GM18517 (cell line): Measurements from ENCODE around the gene PNPLA1.
A peak's percentile ranks its signal among the peaks of the same experiment; 100 is the strongest.

Experiments used
- ATAC-seq: cut with Tn5 transposase; IDR thresholded peaks from one replicate; pipeline ENCODE4 v1.9.1; 2021; ENCODE audit warnings: mild to moderate bottlenecking, moderate library complexity; ENCODE audit not compliant: unreplicated experiment

PNPLA1 gene

GRCh38 chr6:36284359-36284758 lies 14.5 kb downstream of the PNPLA1 start:
- no peak for ATAC-seq

DNA sequence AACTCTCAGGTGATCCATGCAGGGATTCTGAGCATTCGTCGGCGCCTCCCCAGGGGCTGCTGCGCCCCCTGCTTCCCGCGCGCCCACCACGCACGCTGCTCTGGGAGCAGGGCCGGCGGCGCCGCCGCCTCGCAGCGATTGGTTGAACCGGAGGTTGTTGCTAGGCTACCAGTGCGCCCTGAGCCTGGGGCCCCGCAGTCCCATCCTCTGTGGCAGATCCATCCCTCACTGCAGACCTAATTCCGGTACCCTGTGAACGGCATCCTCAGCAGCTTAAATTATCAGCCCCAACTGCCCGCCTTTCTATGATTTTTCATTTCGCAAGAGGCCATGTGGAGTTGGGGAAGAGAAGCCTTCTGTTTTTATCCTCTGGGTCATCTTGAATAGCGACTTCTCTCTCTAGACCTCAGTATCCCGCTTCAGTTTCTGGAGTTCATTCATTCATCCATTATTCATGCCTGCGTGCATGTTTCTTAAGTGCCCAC lies 15.4 kb downstream of the PNPLA1 start:
- no peak for ATAC-seq

DNA sequence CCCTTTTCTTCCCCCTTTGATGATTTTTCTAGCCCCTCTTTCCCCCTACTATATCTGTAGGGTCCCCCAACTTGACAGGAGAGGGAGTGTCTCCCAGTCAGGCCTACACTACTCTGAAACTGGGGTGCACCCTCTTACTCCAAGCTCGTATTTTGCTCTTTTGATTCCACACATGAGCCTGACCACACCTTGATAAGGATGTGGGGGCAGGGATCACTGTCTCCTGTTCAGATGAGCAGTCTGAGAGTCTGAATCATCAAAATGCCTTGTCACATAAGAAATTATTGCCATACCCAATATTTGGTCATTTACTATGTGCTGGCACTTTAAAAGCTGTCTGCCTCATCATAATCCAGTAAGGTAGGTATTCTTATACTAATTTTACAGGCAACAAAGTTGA lies 15.9 kb downstream of the PNPLA1 start:
- no peak for ATAC-seq

DNA sequence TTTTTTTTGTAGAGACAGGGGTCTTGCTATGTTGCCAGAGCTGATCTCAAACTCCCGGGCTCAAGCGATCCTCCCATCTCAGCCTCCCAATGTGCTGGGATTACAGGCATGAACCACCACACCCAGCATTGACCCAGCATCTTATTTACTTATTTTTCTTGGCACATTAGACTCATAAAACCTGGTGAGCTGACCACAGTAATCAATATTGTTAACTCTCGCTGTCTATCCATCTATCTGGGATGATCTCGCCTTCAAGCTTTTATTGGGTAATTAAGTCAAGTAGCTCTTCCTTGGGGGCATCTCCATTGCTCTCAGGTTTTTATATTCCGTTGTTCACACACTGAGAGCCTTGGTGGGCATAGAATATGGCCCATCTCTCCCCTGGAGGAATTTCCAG lies 17.0 kb downstream of the PNPLA1 start:
- ATAC-seq = no peak

- ATAC-seq = no peak
These were observed 19.5 kb downstream of the PNPLA1 start for GRCh38 chr6:36289281-36289878.

- ATAC-seq = no peak
These were observed 21.1 kb downstream of the PNPLA1 start for GRCh38 chr6:36290668-36291620.

DNA sequence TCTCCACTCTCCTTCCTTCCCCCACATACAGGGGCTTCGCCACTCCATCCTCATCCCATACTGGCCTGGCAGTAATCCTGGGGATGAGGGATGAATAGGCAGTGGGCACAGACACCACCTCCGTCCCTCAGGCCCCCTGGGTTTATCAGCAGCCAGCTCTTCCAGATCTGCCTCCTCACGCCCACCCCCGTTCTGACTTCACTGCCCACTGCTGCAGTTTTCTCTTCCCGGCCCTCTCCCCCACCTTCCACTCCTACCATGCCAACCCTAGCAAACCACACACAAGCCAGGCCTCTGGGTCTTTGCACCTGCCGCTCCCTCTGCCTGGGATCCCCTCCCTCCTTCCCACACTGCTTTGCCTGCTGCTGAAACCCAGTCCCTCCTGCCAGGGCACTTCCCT lies 22.3 kb downstream of the PNPLA1 start:
- ATAC-seq = no peak

DNA sequence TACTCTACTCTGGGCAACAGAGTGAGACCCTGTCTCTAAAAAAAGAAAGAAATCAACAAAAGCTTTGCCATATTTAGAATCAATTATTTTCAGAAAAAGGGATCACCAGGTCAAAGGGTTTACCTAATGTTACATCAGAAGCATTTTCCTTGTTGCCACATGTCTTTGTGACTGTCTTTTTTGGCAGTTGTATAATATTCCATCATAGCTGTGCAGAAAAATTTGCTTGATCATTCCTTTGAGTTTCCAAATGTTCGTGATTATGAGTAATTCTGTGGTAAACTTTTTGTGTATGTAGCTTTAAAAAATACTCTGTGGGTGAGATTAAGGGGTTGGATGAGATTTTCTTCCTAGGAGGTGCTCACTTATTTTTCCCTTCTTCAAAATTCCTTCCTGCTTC lies 26.4 kb downstream of the PNPLA1 start:
- ATAC-seq = no peak

GRCh38 chr6:36297051-36297450 lies 27.2 kb downstream of the PNPLA1 start:
- no peak for ATAC-seq

DNA sequence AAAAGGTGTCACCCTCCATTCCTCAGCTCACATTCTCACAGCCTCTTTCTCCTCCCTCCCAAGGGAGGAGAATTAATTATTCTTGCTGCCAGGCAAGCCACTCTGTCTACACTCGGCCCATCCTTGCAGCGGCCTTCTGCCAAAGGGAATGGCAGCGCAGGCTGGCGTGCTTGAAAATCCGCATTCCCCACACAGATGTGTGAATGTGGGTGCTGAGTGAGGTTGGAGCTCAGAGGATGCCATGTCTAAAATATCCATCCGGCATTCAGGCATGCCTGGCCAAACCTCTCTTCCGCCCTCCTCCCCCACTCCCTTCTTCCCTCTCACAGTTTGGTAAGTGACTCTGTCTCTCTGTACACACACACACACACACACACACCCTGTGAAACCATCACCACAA lies 27.7 kb downstream of the PNPLA1 start:
- ATAC-seq = no peak

DNA sequence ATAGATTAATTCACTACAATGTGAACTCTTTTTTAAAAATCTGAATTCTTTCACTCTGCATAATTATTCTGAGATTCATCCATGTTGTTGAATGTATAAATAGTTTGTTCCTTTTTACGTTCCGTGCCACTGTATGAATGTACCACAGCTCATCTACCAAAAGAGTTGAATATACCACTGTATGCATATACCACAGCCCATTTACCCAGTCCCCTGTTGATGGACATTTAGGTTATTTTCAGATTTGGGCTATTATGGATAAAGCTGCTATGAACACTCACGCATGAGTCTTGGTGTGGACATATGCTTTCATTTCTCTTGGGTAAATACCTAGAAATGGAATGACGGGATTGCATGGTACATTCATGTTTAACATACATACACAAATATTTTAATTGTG lies 28.2 kb downstream of the PNPLA1 start:
- no peak for ATAC-seq

DNA sequence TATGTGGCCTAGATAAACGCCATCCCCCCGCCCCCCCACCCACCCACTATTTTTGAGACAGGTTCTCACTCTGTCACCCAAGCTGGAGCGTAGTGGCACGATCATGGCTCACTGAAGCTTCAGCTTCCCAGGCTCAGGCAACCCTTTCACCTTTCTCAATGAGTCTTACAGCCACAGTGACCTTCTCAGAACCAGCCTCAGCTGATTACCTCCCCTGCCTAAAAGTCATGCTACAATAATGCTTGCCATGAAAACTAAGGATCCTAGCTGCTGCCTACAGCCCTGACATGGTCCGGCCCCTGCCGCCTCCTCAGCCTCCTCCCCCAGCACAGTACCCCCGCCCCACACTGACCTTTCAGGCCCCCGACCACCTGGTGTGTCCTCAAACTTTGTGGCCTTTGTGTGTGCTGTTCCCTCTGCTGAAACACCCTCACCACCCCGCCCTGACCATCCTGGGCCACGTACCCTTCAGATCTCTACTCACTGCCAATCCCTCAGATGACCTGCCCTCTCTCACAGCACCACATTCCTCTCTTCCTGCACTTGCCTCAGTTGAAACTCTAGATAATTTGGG lies 31.3 kb downstream of the PNPLA1 start:
- no peak for ATAC-seq

DNA sequence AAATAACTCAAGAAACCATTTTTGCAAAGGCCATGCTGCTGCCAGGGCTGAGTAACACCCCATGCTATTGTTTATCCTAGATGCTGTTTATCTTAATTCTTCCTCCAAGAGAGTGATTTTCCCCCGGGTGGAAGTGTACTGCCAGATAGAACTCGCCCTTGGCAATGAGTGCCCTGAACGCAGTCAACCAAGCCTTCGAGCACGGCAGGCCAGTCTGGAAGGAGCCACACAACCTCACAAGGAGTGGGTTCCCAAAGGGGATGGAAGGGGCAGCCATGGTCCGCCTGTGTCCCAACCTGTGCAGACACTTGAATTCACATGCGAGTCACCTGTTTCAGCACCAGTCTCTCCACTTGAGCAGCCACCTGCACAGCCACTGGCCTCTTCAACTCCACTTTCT lies 31.9 kb downstream of the PNPLA1 start:
- ATAC-seq = no peak

DNA sequence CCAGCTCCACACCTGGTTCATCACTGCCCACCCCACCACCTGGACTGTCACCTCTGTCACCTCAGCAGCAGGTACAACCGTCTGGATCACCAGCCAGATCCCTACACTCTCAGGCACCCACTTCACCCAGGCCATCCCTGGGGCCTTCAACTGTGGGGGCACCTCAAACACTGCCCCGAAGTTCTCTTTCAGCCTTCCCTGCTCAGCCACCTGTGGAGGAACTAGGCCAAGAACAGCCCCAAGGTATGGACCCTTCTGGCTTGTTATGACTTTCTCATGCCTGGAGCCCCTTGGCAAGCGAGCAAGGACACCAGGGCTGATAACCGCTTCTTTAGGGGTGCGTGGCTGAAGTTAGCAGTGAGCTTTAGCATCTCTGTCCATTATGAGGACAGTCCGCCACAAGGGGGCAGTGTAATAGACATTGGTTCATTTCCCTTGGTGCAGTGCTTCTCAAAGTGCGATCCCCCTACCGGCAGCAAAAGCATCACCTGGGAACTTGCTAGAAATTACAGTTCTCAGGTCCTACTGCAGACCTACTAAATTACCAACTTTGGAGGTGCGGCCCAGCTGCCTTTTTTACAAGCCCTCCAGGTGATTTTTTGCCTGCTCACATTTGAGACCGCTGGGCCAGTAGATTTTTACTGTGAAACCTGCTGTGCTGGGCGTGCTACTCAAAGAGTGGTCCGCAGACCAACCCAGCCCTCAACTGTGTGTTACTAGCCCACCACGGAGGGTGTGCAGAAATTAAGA lies 32.5 kb downstream of the PNPLA1 start:
- ATAC-seq = peak; percentile 77

DNA sequence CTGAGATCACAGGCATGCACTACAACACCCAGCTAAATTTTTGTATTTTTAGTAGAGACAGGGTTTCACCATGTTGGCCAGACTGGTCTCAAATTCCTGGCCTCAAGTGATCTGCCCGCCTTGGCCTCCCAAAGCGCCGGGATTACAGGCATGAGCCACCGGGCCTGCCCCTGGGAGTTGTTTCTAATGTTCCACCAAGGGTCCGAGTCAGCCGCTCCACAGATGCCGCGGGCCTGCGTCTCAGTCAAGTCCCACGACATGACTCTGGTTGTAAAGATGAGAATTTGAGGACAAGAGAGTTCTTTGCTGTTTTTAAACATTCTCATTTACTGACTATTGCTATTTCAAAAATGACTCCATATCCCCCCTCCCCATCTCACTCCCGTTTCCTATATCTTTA lies 36.0 kb downstream of the PNPLA1 start:
- no peak for ATAC-seq

DNA sequence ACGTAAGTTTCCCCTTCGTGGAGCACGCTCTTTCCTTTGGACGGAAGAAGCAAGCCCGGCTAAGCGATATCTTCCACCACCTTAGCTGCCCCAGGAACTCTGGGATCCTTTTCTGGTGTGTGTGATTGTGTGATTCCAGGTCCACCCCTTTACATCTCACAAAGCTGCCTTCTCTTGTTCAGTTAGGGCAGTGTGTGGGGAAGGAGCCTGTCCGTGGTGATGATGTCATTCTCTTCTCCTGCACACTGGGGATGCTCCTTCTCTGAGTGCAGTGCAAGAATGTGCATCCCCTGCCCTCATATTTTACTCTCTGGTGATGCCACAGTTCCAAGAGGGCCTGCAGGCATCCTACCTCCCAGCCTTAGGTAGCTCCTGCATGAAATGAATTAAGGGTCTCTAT lies 36.5 kb downstream of the PNPLA1 start:
- ATAC-seq = no peak

GRCh38 chr6:36308514-36308913 lies 38.7 kb downstream of the PNPLA1 start:
- ATAC-seq = no peak

GRCh38 chr6:36309203-36309602 lies 39.3 kb downstream of the PNPLA1 start:
- ATAC-seq = no peak

DNA sequence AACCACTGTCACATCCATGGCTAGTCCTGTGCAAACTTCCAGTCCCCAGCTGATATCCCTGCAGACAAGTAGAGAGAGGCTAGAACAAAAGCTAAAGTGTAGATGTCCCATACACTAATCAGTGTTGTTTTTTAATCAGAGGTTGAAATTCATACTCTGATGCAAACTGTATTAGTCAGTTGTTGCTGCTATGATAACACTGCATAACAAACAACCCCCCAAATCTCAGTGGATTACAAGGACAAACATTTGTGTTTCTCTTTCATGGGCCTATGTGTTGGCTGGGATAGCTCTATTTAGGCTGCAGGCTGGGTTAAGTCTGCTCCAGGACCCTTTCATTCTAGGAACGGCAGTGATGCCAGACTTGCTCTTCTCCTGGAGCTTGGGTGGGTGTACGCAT lies 40.0 kb downstream of the PNPLA1 start:
- no peak for ATAC-seq

- no peak for ATAC-seq
These were observed 43.2 kb downstream of the PNPLA1 start for GRCh38 chr6:36312854-36313648.

DNA sequence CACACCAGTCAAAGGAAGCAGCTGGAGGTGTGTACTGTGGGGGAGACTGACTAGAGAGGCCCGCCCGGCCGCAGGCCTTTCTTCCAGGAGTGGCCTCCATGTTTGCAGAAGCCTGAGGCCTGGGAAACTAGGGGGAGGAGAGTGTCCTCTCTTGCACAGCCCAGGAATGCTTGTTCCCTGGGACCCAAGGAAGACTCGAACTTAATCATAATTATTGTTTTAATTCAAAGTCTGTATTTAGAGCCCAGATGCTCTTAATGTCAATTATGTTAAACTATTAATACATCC lies 43.7 kb downstream of the PNPLA1 start:
- ATAC-seq = no peak
